SU-DHL-6 (cell line): Measurements from ENCODE around the gene FOXR2.

ENCODE experiments used
- H2AFZ ChIP-seq: fragments of 200-600 bp; sonication (generic); 2 replicates; pipeline ENCODE4 v1.6.1; 2014; ENCODE audit warnings: low read depth, mild to moderate bottlenecking, moderate library complexity, mixed read lengths, antibody characterized with exemption, low read length; ENCODE audit not compliant: severe bottlenecking
- H3F3A ChIP-seq: fragments of 200-600 bp; shearing (Covaris generic); 2 replicates; pipeline ENCODE4 v1.6.0; 2016; ENCODE audit warnings: antibody characterized with exemption, mild to moderate bottlenecking; ENCODE audit not compliant: insufficient read depth
- H3K27ac ChIP-seq: fragments of 200-600 bp; sonication (generic); 2 replicates; pipeline ENCODE4 v1.5.1; 2016; ENCODE audit warnings: low read depth, mild to moderate bottlenecking, low read length, moderate library complexity, mixed read lengths
- H3K27me3 ChIP-seq: fragments of 200-600 bp; sonication (generic), shearing (Covaris generic); 2 replicates; pipeline ENCODE4 v1.6.0; 2014; ENCODE audit warnings: mild to moderate bottlenecking, low read length
- H3K36me3 ChIP-seq: fragments of 200-600 bp; sonication (generic); 2 replicates; pipeline ENCODE4 v1.6.1; 2014; ENCODE audit warnings: mild to moderate bottlenecking, low read length, mixed read lengths
- H3K4me2 ChIP-seq: fragments of 300-600, 200-600 bp; shearing (Covaris generic), sonication (generic); 2 replicates; pipeline ENCODE4 v1.6.0; 2014; ENCODE audit warnings: low read length, low read depth, mild to moderate bottlenecking; ENCODE audit not compliant: poor library complexity, severe bottlenecking
- H3K4me3 ChIP-seq: fragments of 200-600 bp; sonication (generic); 2 replicates; pipeline ENCODE4 v1.5.1; 2014; ENCODE audit warnings: antibody characterized with exemption, low read length, mild to moderate bottlenecking, mixed read lengths; ENCODE audit not compliant: insufficient read depth, poor library complexity, severe bottlenecking
- H3K79me2 ChIP-seq: fragments of 200-600 bp; sonication (generic); 2 replicates; pipeline ENCODE4 v1.6.1; 2014; ENCODE audit warnings: mild to moderate bottlenecking, low read length, moderate library complexity; ENCODE audit not compliant: insufficient read depth
- H3K9ac ChIP-seq: fragments of 200-600 bp; sonication (generic); 2 replicates; pipeline ENCODE4 v1.7.0; 2014; ENCODE audit warnings: mild to moderate bottlenecking, low read length
- H3K9me2 ChIP-seq: fragments of 200-600 bp; sonication (generic); replicated peaks from 2 replicates; pipeline ENCODE4 v1.6.1; 2014; ENCODE audit warnings: low read length; ENCODE audit not compliant: insufficient read depth
- H3K9me3 ChIP-seq: fragments of 200-600 bp; sonication (generic); 2 replicates; pipeline ENCODE4 v1.6.1; 2014; ENCODE audit warnings: low read length, mixed read lengths; ENCODE audit not compliant: insufficient read depth
- H4K20me1 ChIP-seq: fragments of 200-600 bp; sonication (generic); 2 replicates; pipeline ENCODE4 v1.6.1; 2014; ENCODE audit warnings: low read depth, mild to moderate bottlenecking, antibody characterized with exemption, low read length, moderate library complexity, mixed read lengths
- CTCF ChIP-seq: fragments of 200-600 bp; sonication (generic); IDR thresholded peaks from one replicate; pipeline ENCODE4 v1.5.1; 2017; ENCODE audit warnings: antibody characterized with exemption, mild to moderate bottlenecking, low read length, moderate library complexity; ENCODE audit not compliant: insufficient read depth, poor library complexity, severe bottlenecking
- EZH2phosphoT487 ChIP-seq: fragments of 200-600 bp; sonication (generic), shearing (Covaris generic); conservative IDR thresholded peaks from 2 replicates; pipeline ENCODE4 v1.6.1; 2018; ENCODE audit warnings: mild to moderate bottlenecking, antibody characterized with exemption, low read length, moderate library complexity, mixed read lengths

Gene FOXR2

GRCh38 chrX:55593296-55593695 is 29.9 kb upstream of the FOXR2 start:
- no peak overlapping the region for H3K9ac ChIP-seq
- H3K27ac ChIP-seq, result no peak overlapping the region
- H3K9me3 ChIP-seq, result no peaks in the 10 kb centered on the region
- H3F3A ChIP-seq, result no peaks in the 10 kb centered on the region
- no peak overlapping the region for H3K4me3 ChIP-seq
- no peaks in the 10 kb centered on the region for H3K79me2 ChIP-seq
- no peak overlapping the region for H3K4me2 ChIP-seq
- no peak overlapping the region for H2AFZ ChIP-seq
- H3K36me3 ChIP-seq, result no peaks in the 10 kb centered on the region
- no peaks in the 10 kb centered on the region for H3K9me2 ChIP-seq
- H3K27me3 ChIP-seq, result no peaks in the 10 kb centered on the region
- H4K20me1 ChIP-seq, result no peaks in the 10 kb centered on the region
- TF ChIP-seq EZH2phosphoT487 (no peak), CTCF (no peak)

GRCh38 chrX:55593756-55594257 is 29.4 kb upstream of the FOXR2 start:
- H3K36me3 ChIP-seq, result no peaks in the 10 kb centered on the region
- H3K4me2 ChIP-seq, result no peak overlapping the region
- H3K9ac ChIP-seq, result no peak overlapping the region
- no peak overlapping the region for H2AFZ ChIP-seq
- H3K27ac ChIP-seq, result no peak overlapping the region
- no peaks in the 10 kb centered on the region for H4K20me1 ChIP-seq
- no peaks in the 10 kb centered on the region for H3K79me2 ChIP-seq
- H3K27me3 ChIP-seq, result no peaks in the 10 kb centered on the region
- no peaks in the 10 kb centered on the region for H3F3A ChIP-seq
- H3K9me3 ChIP-seq, result no peaks in the 10 kb centered on the region
- no peaks in the 10 kb centered on the region for H3K9me2 ChIP-seq
- TF ChIP-seq EZH2phosphoT487 (no peak), CTCF (no peak)
- no peak overlapping the region for H3K4me3 ChIP-seq

- no peaks in the 10 kb centered on the region for H4K20me1 ChIP-seq
- H3K9me3 ChIP-seq, result no peaks in the 10 kb centered on the region
- no peak overlapping the region for H3K9ac ChIP-seq
- TF ChIP-seq EZH2phosphoT487 (no peak), CTCF (no peak)
- no peaks in the 10 kb centered on the region for H3K9me2 ChIP-seq
- H2AFZ ChIP-seq, result no peak overlapping the region
- H3K4me3 ChIP-seq, result no peak overlapping the region
- H3K27ac ChIP-seq, result no peak overlapping the region
- H3F3A ChIP-seq, result no peaks in the 10 kb centered on the region
- H3K79me2 ChIP-seq, result no peaks in the 10 kb centered on the region
- no peaks in the 10 kb centered on the region for H3K36me3 ChIP-seq
- H3K27me3 ChIP-seq, result no peaks in the 10 kb centered on the region
- H3K4me2 ChIP-seq, result no peak overlapping the region
Observed at GRCh38 chrX:55598333-55598732, 24.9 kb upstream of the FOXR2 start.

- TF ChIP-seq EZH2phosphoT487 (no peak), CTCF (no peak)
- Histone ChIP-seq H3K36me3 (no peaks in the 10 kb centered on the region), H3K9me2 (no peaks in the 10 kb centered on the region)
Observed at GRCh38 chrX:55619547-55619946, 3.7 kb upstream of the FOXR2 start.

More at GRCh38 chrX:55619547-55619946, 3.7 kb upstream of the FOXR2 start:
- Histone ChIP-seq H3K27ac (no peak overlapping the region), H3K79me2 (no peaks in the 10 kb centered on the region), H3F3A (no peaks in the 10 kb centered on the region), H3K4me2 (no peak overlapping the region), H3K9me3 (no peaks in the 10 kb centered on the region), H4K20me1 (no peaks in the 10 kb centered on the region), H3K4me3 (no peak overlapping the region), H3K27me3 (no peaks in the 10 kb centered on the region), H3K9ac (no peak overlapping the region), H2AFZ (no peak overlapping the region)
